Measurements from ENCODE around the gene PDLIM4. TPM values are rescaled to one million over a fixed set of nuclear protein-coding genes. Genes with fewer than 3 reads are reported as not detected.

Gene PDLIM4
- total and polyA plus RNA-seq, 8 donors: 7.7 to 13.5 (median 10.2) TPM

DNA sequence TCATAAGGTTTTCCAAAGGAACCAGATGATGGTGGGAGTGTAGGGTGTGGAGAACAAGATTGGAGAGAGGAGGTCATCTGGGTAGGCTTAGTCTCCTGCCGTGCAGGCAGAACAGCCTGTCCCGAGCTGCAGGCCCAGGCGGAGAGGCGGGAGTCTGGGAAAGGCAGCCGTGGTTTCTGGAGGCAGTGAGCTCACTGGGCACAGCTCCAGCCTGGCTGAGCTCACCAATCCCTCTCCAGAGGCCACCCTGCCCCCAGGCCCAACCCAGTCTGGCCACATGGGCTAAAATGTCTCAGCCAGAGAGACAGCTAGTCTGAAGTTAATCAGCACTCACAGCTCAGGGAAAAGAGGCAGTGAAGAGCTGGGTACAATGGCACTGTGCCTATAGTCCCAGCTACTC is 42.2 kb upstream of the PDLIM4 start:
- intact Hi-C loops (cut with DNase I): no loop called here
- Histone ChIP-seq H3K9me3 (no peaks in the 10 kb centered on the region), H3K27ac (peak overlapping the region; percentile 14 to 60), H3K4me3 (no peak overlapping the region), H3K27me3 (no peaks in the 10 kb centered on the region), H3K4me1 (peaks cover 0 to 7% of the 10 kb centered on the region in 2 donors), H3K36me3 (peaks cover 0 to 46% of the 10 kb centered on the region in 2 donors)
- ATAC-seq (peak; percentile 97), DNase-seq (peak in 3 of 4 donors; percentile 72 to 91 (median 89))
- TF ChIP-seq, protein P1, sequence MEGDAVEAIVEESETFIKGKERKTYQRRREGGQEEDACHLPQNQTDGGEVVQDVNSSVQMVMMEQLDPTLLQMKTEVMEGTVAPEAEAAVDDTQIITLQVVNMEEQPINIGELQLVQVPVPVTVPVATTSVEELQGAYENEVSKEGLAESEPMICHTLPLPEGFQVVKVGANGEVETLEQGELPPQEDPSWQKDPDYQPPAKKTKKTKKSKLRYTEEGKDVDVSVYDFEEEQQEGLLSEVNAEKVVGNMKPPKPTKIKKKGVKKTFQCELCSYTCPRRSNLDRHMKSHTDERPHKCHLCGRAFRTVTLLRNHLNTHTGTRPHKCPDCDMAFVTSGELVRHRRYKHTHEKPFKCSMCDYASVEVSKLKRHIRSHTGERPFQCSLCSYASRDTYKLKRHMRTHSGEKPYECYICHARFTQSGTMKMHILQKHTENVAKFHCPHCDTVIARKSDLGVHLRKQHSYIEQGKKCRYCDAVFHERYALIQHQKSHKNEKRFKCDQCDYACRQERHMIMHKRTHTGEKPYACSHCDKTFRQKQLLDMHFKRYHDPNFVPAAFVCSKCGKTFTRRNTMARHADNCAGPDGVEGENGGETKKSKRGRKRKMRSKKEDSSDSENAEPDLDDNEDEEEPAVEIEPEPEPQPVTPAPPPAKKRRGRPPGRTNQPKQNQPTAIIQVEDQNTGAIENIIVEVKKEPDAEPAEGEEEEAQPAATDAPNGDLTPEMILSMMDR (IDR thresholded peaks at IDR 0.05): no peak

DNA sequence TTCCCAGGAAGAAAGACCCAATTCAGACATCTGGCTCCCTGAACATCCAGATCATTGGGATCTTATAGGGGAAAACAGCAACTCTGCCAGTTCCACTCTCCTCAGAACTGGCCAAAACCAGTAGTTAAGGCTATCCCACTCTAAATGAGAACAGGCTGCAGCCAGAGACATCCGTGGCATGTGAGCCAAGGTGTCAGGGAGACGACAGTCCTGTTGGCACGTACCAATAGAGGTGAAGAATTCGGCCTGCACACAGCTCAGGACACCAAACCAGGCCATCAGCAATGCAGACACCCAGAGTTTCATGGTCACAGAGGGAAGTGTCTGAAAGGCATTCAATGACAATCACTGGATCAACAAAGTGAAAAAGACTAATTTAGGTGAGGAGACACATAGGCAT is 39.2 kb upstream of the PDLIM4 start:
- peaks cover 0 to 27% of the 10 kb centered on the region in 2 donors for H3K36me3 ChIP-seq
- ATAC-seq: no peak
- no peak overlapping the region for H3K4me3 ChIP-seq
- no peak overlapping the region for H3K27ac ChIP-seq
- intact Hi-C loops (cut with DNase I): no loop called here
- no peaks in the 10 kb centered on the region for H3K27me3 ChIP-seq
- H3K9me3 ChIP-seq: no peaks in the 10 kb centered on the region
- H3K4me1 ChIP-seq: peaks cover 0 to 10% of the 10 kb centered on the region in 2 donors
- TF ChIP-seq, protein P1 (IDR thresholded peaks at IDR 0.05): no peak
- DNase-seq: no peak

DNA sequence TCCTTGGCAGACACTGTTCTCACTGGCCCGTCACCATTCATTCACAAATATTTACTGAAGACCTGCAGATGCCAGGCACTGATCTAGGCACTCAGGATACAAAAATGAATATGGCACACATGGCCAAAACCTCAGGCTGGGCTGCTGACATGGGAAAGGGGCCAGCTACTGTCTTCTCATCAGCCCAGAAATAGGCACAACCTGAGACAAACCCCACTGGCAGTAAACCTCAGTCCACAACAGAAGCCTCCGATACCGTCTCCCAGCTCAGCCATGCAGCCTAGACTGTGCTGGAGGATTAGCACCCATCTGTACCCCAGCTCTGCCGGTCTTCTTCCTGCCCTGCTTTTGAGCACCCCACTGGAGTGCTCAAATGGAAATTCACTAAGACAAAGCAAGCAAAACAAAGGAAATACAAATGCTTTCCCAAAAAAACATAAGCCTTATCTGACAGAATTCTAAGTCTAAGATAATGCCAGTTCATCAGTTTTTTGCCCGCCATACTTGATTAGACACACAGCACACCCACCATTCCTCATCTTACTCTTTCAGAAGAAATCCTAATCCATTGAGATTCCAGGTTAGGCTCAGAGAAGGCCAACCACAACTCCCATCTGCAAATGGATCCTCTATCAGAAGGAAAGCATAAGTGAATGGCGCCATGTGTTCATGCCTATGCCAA is 38.1 kb upstream of the PDLIM4 start:
- TF ChIP-seq, protein P1 (IDR thresholded peaks at IDR 0.05): no peak
- intact Hi-C loops (cut with DNase I): no loop called here
- no peaks in the 10 kb centered on the region for H3K9me3 ChIP-seq
- no peak overlapping the region for H3K4me3 ChIP-seq
- ATAC-seq (no peak), DNase-seq (no peak)
- peaks cover 8 to 14% of the 10 kb centered on the region in 2 donors for H3K4me1 ChIP-seq
- H3K27ac ChIP-seq: no peak overlapping the region
- H3K27me3 ChIP-seq: no peaks in the 10 kb centered on the region
- peaks cover 0 to 21% of the 10 kb centered on the region in 2 donors for H3K36me3 ChIP-seq

DNA sequence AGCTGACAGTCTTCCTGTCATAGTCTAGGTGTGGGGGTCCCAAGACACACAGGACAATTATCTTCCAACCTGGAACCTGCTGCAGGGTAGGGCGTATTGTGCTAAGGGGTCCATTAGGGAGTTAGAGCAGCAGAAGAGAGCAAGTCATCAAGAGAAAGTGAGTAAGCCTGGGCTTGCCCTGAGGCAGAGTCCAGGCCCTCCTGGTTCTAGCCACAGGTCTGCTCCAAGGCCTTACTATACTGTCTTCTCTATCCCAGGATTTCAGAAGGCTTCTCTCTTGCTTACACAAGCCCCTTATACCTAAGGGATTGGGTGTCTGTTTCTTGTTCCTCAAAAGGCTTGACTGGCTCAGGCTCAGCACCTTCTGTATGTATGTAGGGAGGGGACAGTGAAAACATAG is 37.5 kb upstream of the PDLIM4 start:
- Histone ChIP-seq H3K27ac (no peak overlapping the region), H3K27me3 (no peaks in the 10 kb centered on the region), H3K9me3 (no peaks in the 10 kb centered on the region), H3K4me3 (no peak overlapping the region), H3K36me3 (peaks cover 0 to 21% of the 10 kb centered on the region in 2 donors), H3K4me1 (peaks cover 10 to 16% of the 10 kb centered on the region in 2 donors)
- TF ChIP-seq, protein P1 (IDR thresholded peaks at IDR 0.05): no peak
- no peak for ATAC-seq
- intact Hi-C loops (cut with DNase I): no loop called here
- DNase-seq: no peak

DNA sequence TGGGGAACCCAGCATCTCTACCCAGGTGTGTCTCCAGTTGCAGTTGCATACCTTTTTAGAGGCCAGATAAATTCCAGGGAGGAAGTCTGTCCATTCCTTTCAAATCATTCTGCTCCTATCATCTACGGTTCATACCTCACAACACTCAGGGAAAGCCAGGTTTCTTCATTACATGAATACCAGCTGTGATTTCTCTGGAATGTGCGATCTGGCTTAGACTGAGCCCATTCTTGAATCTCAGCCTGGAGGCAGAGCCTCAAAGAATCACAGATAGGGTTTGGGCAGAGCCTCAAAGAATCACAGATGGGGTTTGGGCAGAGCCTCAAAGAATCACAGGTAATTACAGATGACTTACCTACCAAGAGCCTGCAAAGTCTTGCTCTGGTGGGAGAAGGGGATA is 37.0 kb upstream of the PDLIM4 start:
- Histone ChIP-seq H3K36me3 (peaks cover 0 to 21% of the 10 kb centered on the region in 2 donors), H3K27me3 (no peaks in the 10 kb centered on the region), H3K4me3 (no peak overlapping the region), H3K4me1 (peaks cover 15 to 18% of the 10 kb centered on the region in 2 donors), H3K9me3 (no peaks in the 10 kb centered on the region), H3K27ac (no peak overlapping the region)
- no peak for ATAC-seq
- intact Hi-C loops (cut with DNase I): no loop called here
- DNase-seq: no peak
- TF ChIP-seq, protein P1 (IDR thresholded peaks at IDR 0.05): no peak
